Nephron (organoid): ENCODE measurements around the gene PADI4.

Source experiments
- H3K27ac Mint-ChIP-seq, 3 experiments: 2 replicates each; pipeline ENCODE4 v1.8.0; 2020; ENCODE audit warnings: mixed read lengths in 3 of 3, mild to moderate bottlenecking in 2 of 3, moderate library complexity in 1 of 3
- H3K27me3 Mint-ChIP-seq: 2 replicates; pipeline ENCODE4 v1.8.0; 2021; ENCODE audit warnings: low read depth, mild to moderate bottlenecking, moderate library complexity, mixed read lengths
- H3K36me3 Mint-ChIP-seq: 2 replicates; pipeline ENCODE4 v1.8.0; 2020; ENCODE audit warnings: low read depth, mixed read lengths
- H3K4me1 Mint-ChIP-seq: 2 replicates; pipeline ENCODE4 v1.8.0; 2020; ENCODE audit warnings: mixed read lengths
- H3K4me3 Mint-ChIP-seq, 3 experiments: 2 replicates each; pipeline ENCODE4 v1.8.0; 2020; ENCODE audit warnings: mild to moderate bottlenecking in 3 of 3, mixed read lengths in 3 of 3, moderate library complexity in 2 of 3
- H3K9me3 Mint-ChIP-seq: 2 replicates; pipeline ENCODE4 v1.8.0; 2020; ENCODE audit warnings: mixed read lengths
- CTCF ChIP-seq, 3 experiments: fragments of 200-600 bp; sonication (generic); IDR thresholded peaks; one replicate each; pipeline ENCODE4 v1.5.0; 2021; ENCODE audit warnings: antibody characterized with exemption in 3 of 3; ENCODE audit not compliant: unreplicated experiment in 3 of 3

PADI4 gene

GRCh38 chr1:17306407-17306806 is 1.6 kb upstream of the PADI4 start:
- Mint-ChIP-seq H3K27ac (no peak overlapping the region), H3K4me3 (no peak overlapping the region), H3K9me3 (peaks cover 18% of the 10 kb centered on the region), H3K27me3 (peaks cover 13% of the 10 kb centered on the region), H3K36me3 (peaks cover 6% of the 10 kb centered on the region), H3K4me1 (peaks cover 5% of the 10 kb centered on the region)
- no peak for TF ChIP-seq CTCF (IDR thresholded peaks at IDR 0.05; ENCODE audit: unreplicated experiment in 3 of 3)

- no peak for TF ChIP-seq CTCF (IDR thresholded peaks at IDR 0.05; ENCODE audit: unreplicated experiment in 3 of 3)
- Mint-ChIP-seq H3K27ac (no peak overlapping the region), H3K9me3 (peaks cover 15% of the 10 kb centered on the region), H3K4me3 (no peak overlapping the region), H3K4me1 (peaks cover 5% of the 10 kb centered on the region), H3K36me3 (peaks cover 3% of the 10 kb centered on the region), H3K27me3 (peaks cover 13% of the 10 kb centered on the region)
Observed at GRCh38 chr1:17306921-17307320, 1.1 kb upstream of the PADI4 start.

- H3K27me3 Mint-ChIP-seq, result peaks cover 13% of the 10 kb centered on the region
- no peaks in the 10 kb centered on the region for H3K36me3 Mint-ChIP-seq
- no peak for TF ChIP-seq CTCF (IDR thresholded peaks at IDR 0.05; ENCODE audit: unreplicated experiment in 3 of 3)
- peaks cover 5% of the 10 kb centered on the region for H3K4me1 Mint-ChIP-seq
- no peak overlapping the region for H3K4me3 Mint-ChIP-seq
- peaks cover 11% of the 10 kb centered on the region for H3K9me3 Mint-ChIP-seq
- no peak overlapping the region for H3K27ac Mint-ChIP-seq
Observed at GRCh38 chr1:17307329-17307728, 668 bp upstream of the PADI4 start.

GRCh38 chr1:17308593-17308992 is 596 bp downstream of the PADI4 start:
- H3K4me1 Mint-ChIP-seq, result peaks cover 5% of the 10 kb centered on the region
- no peaks in the 10 kb centered on the region for H3K36me3 Mint-ChIP-seq
- no peak overlapping the region for H3K27ac Mint-ChIP-seq
- TF ChIP-seq CTCF (IDR thresholded peaks at IDR 0.05; ENCODE audit: unreplicated experiment in 3 of 3), result no peak
- H3K9me3 Mint-ChIP-seq, result peaks cover 4% of the 10 kb centered on the region
- no peak overlapping the region for H3K4me3 Mint-ChIP-seq
- peaks cover 19% of the 10 kb centered on the region for H3K27me3 Mint-ChIP-seq

GRCh38 chr1:17309426-17310067 is 1.6 kb downstream of the PADI4 start:
- Mint-ChIP-seq H3K9me3 (peaks cover 3% of the 10 kb centered on the region), H3K27ac (no peak overlapping the region), H3K4me3 (no peak overlapping the region), H3K27me3 (peaks cover 24% of the 10 kb centered on the region), H3K4me1 (peaks cover 5% of the 10 kb centered on the region), H3K36me3 (no peaks in the 10 kb centered on the region)
- TF ChIP-seq CTCF (IDR thresholded peaks at IDR 0.05; ENCODE audit: unreplicated experiment in 3 of 3), result no peak

- H3K9me3 Mint-ChIP-seq, result peaks cover 3% of the 10 kb centered on the region
- H3K27me3 Mint-ChIP-seq, result peaks cover 28% of the 10 kb centered on the region
- H3K27ac Mint-ChIP-seq, result no peak overlapping the region
- H3K36me3 Mint-ChIP-seq, result no peaks in the 10 kb centered on the region
- peaks cover 5% of the 10 kb centered on the region for H3K4me1 Mint-ChIP-seq
- H3K4me3 Mint-ChIP-seq, result no peak overlapping the region
- no peak for TF ChIP-seq CTCF (IDR thresholded peaks at IDR 0.05; ENCODE audit: unreplicated experiment in 3 of 3)
Observed at GRCh38 chr1:17310068-17310640, 2.2 kb downstream of the PADI4 start.
